Lung (tissue), 12 donors: ENCODE results near the gene VAV1. TPM values are rescaled to one million over a fixed set of nuclear protein-coding genes. Genes with fewer than 3 reads are reported as not detected.

Experiments
- ATAC-seq: fragments of 200-7000 bp; cut with Tn5 transposase; one replicate; pipeline ENCODE4 v1.9.1; 2020; ENCODE audit warnings: moderate number of reproducible peaks; ENCODE audit not compliant: insufficient read depth, low FRiP score
- DNase-seq, 3 donors: peaks; one replicate each; pipeline ENCODE4 v3.0.0-alpha.2; 2013 to 2017
- H3K27ac ChIP-seq, 2 donors: one replicate each; pipeline ENCODE4 v1.5.1; 2013; ENCODE audit warnings: mild to moderate bottlenecking in 2 of 2, moderate library complexity in 2 of 2, control low read depth in 1 of 2, inconsistent platforms in 1 of 2, low read depth in 1 of 2, low read length in 1 of 2
- H3K27me3 ChIP-seq, 3 donors: one replicate each; pipeline ENCODE4 v1.5.1; 2013; ENCODE audit warnings: low read length in 2 of 3; ENCODE audit not compliant: control insufficient read depth in 3 of 3, insufficient read depth in 3 of 3
- H3K36me3 ChIP-seq, 4 donors: one replicate each; pipeline ENCODE4 v1.5.1; 2013; ENCODE audit warnings: low read length in 4 of 4, mild to moderate bottlenecking in 1 of 4, moderate library complexity in 1 of 4; ENCODE audit not compliant: control insufficient read depth in 4 of 4, insufficient read depth in 4 of 4
- H3K4me1 ChIP-seq, 5 donors: one replicate each; pipeline ENCODE4 v1.5.1; 2013; ENCODE audit warnings: low read length in 5 of 5, mild to moderate bottlenecking in 2 of 5, moderate library complexity in 1 of 5; ENCODE audit not compliant: control insufficient read depth in 5 of 5, insufficient read depth in 5 of 5
- H3K4me3 ChIP-seq: one replicate; pipeline ENCODE4 v1.5.1; 2013; ENCODE audit warnings: mild to moderate bottlenecking, control low read depth, moderate library complexity
- H3K9ac ChIP-seq, 2 donors: one replicate each; pipeline ENCODE4 v1.5.1; 2013; ENCODE audit warnings: low read length in 2 of 2, control low read depth in 1 of 2; ENCODE audit not compliant: insufficient read depth in 1 of 2
- H3K9me3 ChIP-seq, 4 donors: one replicate each; pipeline ENCODE4 v1.5.1; 2013; ENCODE audit warnings: low read length in 3 of 4, mild to moderate bottlenecking in 1 of 4, moderate library complexity in 1 of 4; ENCODE audit not compliant: control insufficient read depth in 4 of 4, insufficient read depth in 3 of 4
- CTCF ChIP-seq: IDR thresholded peaks from 2 replicates; pipeline ENCODE4 v1.5.1; 2012; ENCODE audit warnings: mild to moderate bottlenecking; ENCODE audit errors: control extremely low read depth, extremely low read depth
- WGBS, 2 donors: extraction: QIAGEN DNeasy Blood & Tissue Kit; methylation state at CpG; one replicate each; pipeline ENCODE4 v1.1.7; 2013; 5-methylcytosine and 5-hydroxymethylcytosine counted together
- polyA plus RNA-seq, 2 donors: library from polyadenylated mRNA; stranded (reverse); fragments of 200-250 nt; gene quantifications; one replicate each; pipeline ENCODE4 v1.2.1, GENCODE V29; 2013
- total RNA-seq, 2 donors: library from RNA; depleted of rRNA in 1 of 2; stranded (reverse); fragments of >200 nt in 1 of 2; gene quantifications; one replicate each; pipeline ENCODE4 v1.2.1, GENCODE V29; 2014 to 2021
- donor health status: control.
- donor health status: control.
- donor health status: Bipolar disorder and iron deficiency.
- donor health status: healthy.
- donor health status: DM: yes; HTN: yes; CAD: no.

The VAV1 gene
- total and polyA plus RNA-seq, 4 donors: 8.7 to 60.8 (median 21.9) TPM

GRCh38 chr19:6873708-6874431 is 101.4 kb downstream of the VAV1 start:
- H3K9me3 ChIP-seq: peaks cover 0 to 7% (median 3%) of the 10 kb centered on the region in 4 donors
- no peak for TF ChIP-seq CTCF
- no peak overlapping the region for H3K9ac ChIP-seq
- DNase-seq (no peak), ATAC-seq (no peak)
- no peak overlapping the region for H3K4me3 ChIP-seq
- 89 to 93% methylated on average over 10 of the region's 10 CpGs for WGBS, 2 donors
- peaks cover 0 to 2% (median 0%) of the 10 kb centered on the region in 5 donors for H3K4me1 ChIP-seq
- H3K27me3 ChIP-seq: no peaks in the 10 kb centered on the region
- no peaks in the 10 kb centered on the region for H3K36me3 ChIP-seq
- no peak overlapping the region for H3K27ac ChIP-seq

- Histone ChIP-seq H3K9me3 (peaks cover 0 to 13% (median 5%) of the 10 kb centered on the region in 4 donors), H3K27ac (no peak overlapping the region), H3K9ac (no peak overlapping the region), H3K4me3 (no peak overlapping the region), H3K27me3 (no peaks in the 10 kb centered on the region), H3K4me1 (peaks cover 0 to 2% (median 0%) of the 10 kb centered on the region in 5 donors), H3K36me3 (no peaks in the 10 kb centered on the region)
- DNase-seq (no peak), ATAC-seq (no peak)
- WGBS, 2 donors: 86 to 95% methylated on average over 2 of the region's 2 CpGs
- TF ChIP-seq CTCF: no peak
Measured at GRCh38 chr19:6875218-6875617, 102.7 kb downstream of the VAV1 start.

- Histone ChIP-seq H3K27me3 (no peaks in the 10 kb centered on the region), H3K4me1 (peaks cover 0 to 2% (median 0%) of the 10 kb centered on the region in 5 donors), H3K9me3 (peaks cover 0 to 10% (median 5%) of the 10 kb centered on the region in 4 donors), H3K27ac (no peak overlapping the region), H3K9ac (no peak overlapping the region), H3K4me3 (no peak overlapping the region), H3K36me3 (no peaks in the 10 kb centered on the region)
- DNase-seq: no peak
- 19 to 36% methylated on average over 7 of the region's 7 CpGs for WGBS, 2 donors
- no peak for TF ChIP-seq CTCF
- no peak for ATAC-seq
Measured at GRCh38 chr19:6876748-6877147, 104.2 kb downstream of the VAV1 start.
